Stimulated activated CD4-positive, alpha-beta T cell treated with anti-CD3 and anti-CD28 coated beads, Interleukin-15, amount 100 ng/mL, for 1 hour (primary cell): ENCODE results near the gene EPHA4.

Source experiments
- DNase-seq, 2 donors: peaks; one replicate each; pipeline ENCODE4 v3.0.0-alpha.2; 2020; ENCODE audit warnings: low read depth in 1 of 2, low spot score in 1 of 2

The EPHA4 gene

DNA sequence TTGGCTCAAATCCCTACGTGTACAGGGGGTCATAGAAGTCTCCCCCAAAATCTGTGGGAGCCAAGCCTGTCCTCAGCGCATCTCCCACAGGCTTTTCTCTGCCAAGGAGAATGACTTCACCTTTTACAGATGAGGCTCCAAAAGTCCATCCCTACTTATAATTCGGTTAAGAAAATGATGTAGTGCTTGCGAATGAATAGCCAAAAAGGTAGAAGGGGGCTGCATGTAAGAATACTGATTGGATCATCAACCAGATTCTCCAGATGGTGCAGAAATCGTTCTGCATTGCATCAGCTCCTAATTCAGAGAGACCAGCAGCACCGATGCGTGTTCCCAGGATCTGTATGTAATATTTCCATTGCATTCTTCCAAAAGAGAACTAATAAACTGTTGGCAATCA lies 91.9 kb downstream of the EPHA4 start:
- DNase-seq: no peak

DNA sequence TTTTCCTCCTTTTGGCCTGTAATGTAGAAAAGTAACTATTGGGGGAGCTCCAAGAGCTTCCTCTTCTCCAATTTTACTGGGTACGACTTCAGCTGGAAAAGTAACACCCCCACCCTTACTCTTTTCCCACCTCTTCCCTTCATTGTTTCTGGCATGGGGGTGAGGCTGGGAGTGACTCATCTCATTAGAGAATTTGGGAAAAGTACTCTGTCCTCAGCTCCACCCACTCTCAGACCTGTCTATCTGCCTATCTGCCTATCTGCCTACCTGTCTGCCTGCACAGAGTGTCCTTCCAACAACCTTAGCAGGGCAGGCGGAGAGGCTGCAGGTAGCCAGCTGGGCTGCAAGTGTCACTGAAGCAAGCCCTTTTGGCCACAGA lies 93.6 kb downstream of the EPHA4 start:
- DNase-seq: no peak

DNA sequence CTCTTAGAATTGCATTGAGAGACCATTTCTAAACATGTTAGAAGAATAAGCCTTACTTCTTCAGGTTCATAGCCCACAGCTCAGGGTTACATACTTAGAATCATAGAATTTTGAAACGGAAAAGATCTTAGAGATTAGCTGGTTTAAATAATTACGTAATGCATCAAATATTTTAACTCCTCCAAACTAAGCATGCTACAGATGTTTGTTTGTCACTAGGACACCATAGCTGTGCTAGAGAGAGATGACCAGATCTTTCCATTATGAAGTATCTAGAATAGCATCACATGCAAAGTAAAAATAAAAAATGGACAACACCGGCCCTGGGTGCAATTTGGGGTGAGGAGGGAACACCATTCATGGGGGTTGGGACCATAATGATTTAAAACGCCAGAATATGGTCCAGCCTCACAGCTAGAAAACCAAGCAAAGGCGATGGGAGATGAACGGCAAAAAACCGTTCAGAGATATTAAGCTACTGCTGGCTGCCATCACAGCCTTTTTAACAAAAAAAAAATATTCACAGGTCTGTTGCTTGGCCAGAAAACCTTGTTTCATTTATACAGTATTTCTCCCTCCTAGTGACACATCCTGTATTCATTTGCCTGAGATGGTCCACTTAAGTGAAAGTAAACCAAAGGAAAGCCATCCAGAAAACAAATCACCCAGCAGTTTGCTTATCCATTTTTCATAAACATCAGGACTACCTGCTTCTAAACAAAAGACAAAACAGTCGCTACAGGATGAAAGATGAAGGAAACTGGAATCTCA lies 94.2 kb downstream of the EPHA4 start:
- DNase-seq: no peak

DNA sequence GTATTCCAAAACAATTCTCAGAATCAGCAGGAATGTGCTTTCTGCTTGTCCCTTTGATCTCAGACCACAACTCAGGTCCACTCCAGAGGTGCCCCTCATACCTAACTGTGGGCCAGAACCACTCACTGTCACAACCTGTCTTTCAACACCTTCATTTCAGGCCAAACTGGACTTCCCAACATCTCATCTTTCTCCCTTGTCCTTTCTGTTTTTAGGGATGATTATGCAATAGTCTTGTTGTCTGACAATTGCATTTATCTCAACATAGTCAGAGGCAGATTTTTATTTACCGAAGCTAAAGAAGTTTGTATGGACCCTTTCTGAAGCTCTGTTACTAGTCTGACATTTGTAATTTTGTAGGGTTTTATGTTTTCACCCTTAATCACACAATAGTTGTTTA lies 95.9 kb downstream of the EPHA4 start:
- DNase-seq: no peak

DNA sequence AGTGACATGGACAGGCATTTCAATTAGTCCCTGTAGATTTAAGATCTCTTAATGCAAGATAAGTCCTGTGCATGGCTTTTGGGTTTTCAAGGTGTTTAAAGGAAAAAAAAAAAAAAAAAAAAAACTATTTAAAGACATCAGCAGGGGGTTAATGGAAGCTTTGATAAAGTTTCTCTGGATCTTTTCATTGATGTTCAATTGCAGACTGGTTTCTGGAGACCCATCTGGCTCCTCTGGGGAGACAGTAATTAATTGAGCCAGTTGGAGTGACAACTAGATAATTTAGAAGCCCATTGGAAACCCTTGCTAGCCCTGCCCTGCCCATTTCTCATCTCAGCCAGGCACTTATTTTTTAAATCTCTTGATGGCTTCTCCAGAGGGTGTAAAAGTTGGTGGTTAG lies 98.7 kb downstream of the EPHA4 start:
- DNase-seq: no peak

DNA sequence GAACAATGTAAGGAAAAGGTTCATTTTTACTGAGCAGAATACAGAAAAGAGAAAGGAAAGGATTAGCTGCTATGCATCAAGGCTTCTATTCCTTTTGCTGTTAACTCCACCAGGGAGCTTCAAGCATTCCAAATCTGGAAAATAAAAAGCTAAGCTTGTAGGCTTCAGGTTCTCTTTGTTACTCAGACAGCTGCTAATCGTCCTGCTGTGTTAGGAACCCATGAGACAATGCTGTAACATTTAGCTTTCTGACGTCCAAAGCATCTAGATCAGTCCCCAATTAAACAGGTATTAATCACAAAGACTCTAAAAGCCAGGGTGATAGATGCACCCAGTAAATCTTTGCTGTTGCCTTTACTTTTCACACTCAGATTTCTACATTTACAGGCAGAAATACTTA lies 103.8 kb downstream of the EPHA4 start:
- no peak for DNase-seq

DNA sequence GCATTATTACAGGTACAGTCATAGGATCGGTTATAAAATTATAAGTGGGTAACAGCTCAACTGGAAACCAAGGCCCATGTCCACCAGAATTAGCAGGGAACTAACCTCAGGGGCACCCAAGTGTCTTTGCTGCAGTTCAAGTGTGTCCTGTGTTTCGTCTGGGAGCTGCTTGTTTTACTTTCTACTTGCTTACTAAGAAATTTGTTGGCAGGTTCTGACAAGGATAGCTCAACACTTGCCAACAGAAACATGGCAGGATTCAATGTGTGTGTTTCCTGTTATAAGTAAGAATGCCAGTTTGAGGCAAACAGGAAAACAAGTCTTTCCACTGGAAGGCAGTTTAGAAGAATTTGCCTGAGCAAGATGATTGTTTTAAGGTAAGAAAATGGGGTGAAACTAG lies 104.5 kb downstream of the EPHA4 start:
- DNase-seq: no peak

DNA sequence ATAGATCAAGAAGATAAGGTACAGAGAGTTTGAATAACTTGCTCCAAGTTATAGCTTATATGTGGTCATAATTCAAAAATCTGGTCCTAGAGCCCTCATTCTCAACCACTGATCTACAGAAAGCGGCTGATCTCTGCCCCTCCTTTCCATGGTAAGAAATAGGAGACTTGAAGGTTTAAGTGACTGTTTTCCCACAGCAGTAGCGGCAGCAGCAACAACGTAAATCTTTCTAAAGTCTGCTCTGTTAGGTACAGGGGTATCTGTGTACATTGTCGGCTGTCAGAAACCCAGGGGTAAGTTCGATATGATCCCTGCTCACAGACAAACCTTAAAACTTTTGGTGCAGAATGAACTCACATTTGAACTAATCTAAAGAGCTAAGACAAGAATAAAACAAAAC lies 105.4 kb downstream of the EPHA4 start:
- DNase-seq: no peak

DNA sequence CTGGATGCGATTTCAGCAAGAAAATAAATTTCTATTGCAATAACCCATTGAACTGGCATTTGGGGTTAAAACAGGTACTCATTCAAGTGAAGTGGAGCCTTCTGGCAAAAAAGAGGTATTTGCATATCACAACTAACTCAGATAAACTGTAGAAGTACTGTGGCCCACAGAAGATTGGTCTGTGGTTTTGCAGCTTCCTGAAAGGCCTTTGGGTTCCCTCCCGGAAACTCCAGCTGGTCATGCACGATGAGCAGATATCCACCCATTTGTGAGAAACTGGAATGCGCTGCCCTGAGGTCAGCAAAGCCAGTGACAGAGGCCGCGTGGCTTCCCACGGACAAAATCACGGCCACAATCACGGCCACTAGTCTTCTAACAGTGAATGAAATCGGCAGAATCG lies 106.3 kb downstream of the EPHA4 start:
- no peak for DNase-seq

DNA sequence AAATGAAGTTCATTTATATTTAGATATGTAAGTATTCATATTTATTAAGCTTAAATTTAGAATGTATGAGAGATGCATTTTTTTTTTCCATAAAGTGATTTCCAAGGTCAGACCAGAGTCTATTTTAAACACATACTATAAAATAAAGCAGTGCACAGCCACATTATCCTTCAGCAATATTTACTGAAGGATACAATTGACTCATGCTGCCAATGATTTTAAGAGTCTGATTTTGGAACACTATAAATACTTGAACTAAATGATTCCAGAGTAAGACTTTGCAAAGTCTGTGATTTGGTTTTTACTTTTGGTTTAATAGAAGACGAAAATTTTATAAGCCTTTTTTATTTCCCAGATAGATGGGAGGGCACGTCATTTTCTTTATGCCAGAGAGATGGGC lies 107.1 kb downstream of the EPHA4 start:
- no peak for DNase-seq

DNA sequence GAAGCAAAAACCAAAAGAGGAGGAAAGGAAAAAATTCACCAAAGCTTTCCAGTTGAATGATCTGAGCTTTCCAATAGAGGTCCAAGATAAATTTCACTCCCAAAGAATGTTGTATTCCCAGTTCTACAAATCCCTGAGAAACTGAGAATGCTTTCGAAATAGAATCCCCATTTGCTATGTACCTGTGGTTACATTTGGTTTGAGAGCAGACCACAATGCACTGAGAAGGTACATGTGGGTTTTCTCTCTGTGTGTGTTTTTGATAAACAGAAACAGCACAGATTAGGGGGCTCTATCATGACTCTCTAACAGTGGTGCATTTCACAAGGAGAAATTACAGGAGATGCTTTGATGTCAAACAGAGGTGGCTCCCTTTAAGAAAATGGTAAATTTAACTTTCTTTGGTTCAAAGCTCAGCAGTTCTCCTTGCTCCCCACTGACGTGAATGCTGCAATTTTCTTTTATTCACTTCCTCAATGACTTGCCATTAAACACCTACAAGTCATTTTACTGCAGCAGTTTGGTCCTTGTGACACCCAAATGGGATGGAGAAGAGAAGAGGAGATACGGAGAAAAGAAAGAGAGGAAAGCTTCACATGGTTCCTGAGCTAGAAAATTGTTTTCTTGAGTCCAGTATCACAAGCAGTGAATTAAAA lies 108.7 kb downstream of the EPHA4 start:
- DNase-seq: no peak

DNA sequence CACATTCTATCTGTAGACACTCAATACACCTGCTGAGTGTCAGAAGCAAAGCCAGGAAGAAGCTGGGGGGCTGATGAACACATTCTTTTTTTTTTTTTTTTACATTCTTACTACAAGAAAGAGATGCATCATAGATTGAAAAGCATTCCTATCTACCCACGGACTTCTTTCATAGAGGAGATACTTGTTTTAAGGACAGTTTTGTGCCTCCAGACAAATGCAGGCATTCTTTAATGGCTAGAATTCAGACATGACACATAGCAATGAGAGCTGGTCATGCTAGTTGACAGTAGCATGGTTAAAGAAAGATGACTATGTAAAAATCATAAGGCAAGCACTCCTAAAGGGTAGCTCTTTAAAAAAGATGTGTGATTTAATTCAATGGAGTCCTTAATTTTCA lies 110.2 kb downstream of the EPHA4 start:
- DNase-seq: no peak

DNA sequence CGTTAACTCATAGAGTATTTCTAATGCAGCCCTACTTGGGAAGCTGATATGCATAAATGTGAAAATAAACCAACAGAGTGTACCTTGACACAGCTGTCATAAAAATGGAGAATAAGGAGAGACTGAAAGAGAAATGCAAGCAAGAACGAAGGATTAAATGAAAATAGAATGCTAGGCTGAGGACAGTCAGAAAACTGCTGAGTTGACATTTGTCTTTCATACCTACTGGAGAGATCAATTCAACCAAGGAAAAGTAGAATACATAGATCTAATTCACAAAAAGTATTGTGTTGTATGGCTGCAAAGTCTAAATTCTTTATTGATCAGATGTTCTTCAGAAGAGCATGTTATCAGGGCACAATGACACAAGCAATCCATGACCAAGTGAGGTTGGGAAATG lies 112.0 kb downstream of the EPHA4 start:
- DNase-seq: no peak

DNA sequence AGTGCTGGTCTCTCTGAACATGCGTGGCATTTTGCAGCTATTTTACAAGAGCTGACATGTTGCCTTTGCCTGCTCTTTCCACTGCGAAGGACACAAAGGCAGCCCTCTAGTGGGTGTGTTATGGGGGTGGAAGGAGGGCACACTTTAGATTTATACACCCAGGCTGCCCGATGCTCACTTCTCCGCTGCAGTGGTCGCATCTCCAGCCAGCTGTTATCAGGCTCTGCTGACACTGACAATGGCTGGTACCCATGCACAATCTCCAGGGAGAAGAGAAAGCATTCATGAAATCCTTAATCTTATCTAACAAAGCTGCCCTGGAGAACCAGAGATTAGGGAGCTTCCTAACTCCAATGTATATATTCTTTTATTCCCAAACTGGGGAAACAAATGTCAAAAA lies 113.5 kb downstream of the EPHA4 start:
- no peak for DNase-seq

DNA sequence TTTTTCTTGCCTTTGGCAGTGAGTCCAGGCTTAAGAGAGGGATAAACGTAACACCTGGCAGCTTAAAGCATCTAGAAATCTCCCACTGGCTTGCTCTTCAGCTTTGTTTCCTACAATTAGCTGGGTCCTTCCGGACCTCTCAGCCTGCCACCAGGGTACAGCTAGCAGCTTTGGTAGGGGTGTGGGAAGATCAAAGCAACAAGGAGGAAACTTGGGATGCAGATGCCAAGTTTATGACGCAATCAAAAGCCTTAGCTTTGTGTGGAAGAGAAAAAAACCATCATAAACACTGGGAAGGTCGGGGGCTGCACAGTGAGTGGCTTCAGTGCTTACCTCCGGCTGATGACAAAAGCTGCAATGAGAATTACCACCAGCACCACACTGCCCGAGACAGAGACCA lies 116.9 kb downstream of the EPHA4 start:
- no peak for DNase-seq

DNA sequence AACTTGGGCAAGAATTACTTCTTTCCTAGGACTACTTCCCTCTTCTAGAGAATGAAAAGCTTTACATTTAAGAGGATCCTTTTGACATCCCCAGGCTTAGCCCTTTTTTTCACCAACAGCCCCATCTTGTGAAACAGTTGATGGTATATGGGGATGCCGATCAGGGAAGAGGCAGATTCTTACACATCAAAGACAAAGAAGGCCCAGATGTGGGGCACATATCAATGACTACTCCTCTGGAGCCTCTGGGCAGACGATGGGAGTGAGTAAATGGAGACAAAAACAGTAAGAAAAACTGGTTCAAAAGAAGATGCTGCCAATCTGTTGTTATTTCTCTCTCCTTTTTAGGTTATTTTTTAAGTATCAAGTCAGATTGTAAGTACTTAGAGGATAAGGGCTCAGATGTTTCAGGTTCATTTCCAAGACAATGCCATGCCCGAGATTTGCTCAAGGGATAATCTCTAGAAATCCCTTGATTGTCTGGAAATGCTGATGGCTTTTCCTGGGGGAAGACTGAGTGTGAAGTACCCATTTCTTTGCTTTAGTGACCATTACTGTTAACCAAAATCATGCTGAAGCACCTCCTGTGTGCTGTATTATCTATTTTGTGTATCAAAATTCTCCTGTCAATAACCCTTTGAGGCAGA lies 117.5 kb downstream of the EPHA4 start:
- no peak for DNase-seq

DNA sequence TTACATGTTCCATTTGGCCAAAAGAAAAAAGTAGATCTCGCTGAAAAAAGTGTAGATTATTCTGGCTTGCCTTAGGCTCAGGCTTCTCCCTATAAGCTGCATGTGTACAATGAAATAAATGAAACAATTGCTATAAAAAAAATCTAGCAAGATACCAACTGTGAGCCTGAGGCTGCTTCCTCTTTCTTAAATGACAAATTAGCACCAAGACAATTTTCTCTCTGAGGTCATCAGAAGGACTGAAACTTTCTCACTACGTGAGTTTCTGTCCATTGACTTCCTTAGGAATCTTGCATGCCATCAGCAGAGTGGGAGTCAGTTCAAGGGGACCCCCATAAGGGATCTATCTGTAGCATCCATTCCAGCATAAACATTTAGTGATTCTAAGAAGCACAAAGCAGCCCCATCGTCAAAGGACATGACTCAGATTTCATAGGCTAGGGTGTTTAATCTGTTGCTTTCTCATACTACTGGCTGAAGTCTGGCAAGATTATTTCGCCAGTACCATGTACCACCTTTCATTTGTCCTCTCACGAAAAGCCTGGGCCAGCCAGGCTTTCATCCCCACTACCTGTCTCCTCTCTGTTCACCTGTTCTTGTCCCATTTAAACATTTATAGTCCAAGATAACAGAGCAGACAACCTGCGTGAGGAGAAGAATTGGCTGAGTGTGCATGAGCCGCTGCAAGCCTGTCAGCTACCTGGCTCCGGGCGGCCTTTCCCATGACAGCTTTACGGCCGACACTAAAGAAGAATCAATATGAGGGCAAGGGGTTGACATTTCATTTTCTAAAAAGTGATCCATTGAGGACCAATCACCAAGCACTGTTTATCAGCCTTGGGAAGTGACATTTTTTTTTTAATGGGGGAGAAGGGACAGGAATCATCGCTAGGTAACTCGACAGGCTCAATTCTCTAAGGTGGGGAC lies 120.0 kb downstream of the EPHA4 start:
- DNase-seq: no peak

DNA sequence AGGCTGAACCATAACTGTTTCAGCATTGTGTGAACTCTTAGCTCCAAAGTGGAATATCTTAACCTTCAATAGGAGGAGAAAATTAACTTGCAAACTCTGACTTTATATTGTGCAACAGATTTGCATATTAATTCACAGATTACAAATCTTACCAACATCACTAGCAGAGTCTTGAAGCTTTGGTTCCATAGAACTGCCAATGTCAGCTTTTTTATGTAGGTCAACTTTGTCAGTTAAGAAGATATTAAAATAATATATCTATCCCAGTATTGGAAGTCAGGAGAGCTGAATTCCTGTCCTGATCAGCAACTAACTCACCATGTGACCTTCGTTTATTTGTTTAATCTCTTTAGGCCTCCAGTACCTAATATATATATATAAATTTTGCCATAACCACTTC lies 121.8 kb downstream of the EPHA4 start:
- DNase-seq: no peak

DNA sequence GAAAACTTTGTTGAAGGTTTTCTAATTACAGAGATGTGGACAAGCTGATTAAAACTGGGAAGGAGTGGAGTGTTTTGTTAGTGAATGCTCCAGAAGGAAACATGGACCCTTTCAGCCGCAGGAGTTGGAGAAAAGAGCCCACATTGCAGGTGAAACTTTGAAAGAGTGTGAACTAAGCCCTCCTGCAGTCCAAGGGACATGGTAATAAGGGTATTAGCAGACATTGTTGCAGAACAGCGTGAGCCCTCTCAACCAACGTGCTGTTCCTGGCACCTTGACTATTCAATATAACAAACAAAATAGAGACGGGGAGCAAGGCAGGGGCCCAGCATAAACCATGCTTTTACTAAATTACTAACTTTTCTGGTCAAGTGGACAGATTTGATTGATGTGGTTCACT lies 122.7 kb downstream of the EPHA4 start:
- no peak for DNase-seq

DNA sequence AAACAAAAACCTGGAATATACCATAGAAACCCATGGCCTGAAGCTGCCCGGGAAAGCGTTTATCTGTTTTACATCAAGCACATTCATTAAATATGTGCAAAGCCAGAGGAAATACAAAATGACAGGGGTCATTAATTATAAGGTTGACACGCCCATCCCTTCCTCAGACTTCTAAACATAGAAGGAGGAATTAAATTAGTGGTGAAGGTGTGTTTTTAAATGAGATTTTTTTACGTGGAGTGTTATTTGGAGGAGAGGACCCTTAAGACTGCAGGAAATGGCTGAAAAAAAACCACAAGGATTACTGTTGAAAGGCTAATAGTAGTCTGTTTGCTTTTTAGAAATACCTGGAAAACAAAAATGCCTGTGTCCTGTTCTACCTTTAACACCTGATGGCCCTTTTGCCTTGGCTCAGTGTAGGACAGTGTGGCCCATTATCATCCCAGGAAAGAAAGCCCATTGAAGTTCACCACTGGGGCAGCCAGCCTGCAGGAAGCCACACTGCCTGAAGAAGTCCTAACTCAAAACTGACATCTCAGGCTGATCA lies 123.2 kb downstream of the EPHA4 start:
- DNase-seq: no peak
